ENCODE data around the gene FGD2. TPM values are rescaled to one million over a fixed set of nuclear protein-coding genes. Genes with fewer than 3 reads are reported as not detected.

The FGD2 gene
- total RNA-seq, 1 experiment from 2014 or later: 0.13 TPM

DNA sequence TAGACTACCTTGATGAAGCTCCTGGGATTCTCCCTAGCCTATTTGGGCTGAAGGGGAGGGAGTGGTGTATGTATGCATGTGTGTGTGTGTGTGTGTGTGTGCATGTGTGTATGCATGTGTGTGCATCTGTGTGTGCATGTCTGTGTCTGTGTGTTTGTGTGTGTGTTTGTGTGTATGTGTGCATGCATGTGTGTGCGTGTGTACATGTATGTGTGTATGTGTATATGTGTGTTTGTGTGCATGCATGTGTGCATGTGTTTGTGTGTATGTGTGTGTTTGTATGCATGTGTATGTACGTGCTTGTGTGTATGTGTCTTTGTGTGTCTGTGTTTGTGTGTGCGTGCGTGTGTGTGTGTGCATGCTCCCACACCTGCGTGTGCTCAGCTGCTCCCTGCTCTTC is 15.4 kb downstream of the FGD2 start:
- Histone ChIP-seq H3K4ac (ENCODE audit: low read depth, low read length) (no peak overlapping the region), H2BK120ac (ENCODE audit: low read depth, low read length, poor library complexity, severe bottlenecking) (no peak overlapping the region), H3K9ac (ENCODE audit: extremely low read depth, insufficient read length, low read length) (no peak overlapping the region), H3K79me2 (ENCODE audit: insufficient read depth, low read length) (no peaks in the 10 kb centered on the region), H3K18ac (ENCODE audit: insufficient read length, low read depth, low read length) (peak overlapping the region; percentile 0), H3T11ph (ENCODE audit: low read length) (no peak overlapping the region), H3K9me3 (ENCODE audit: control insufficient read depth, low read depth, low read length) (no peaks in the 10 kb centered on the region), H3K23me2 (ENCODE audit: insufficient read length, low read depth, low read length, poor library complexity, severe bottlenecking) (no peaks in the 10 kb centered on the region), H3K27me3 (ENCODE audit: insufficient read depth, low read length) (no peaks in the 10 kb centered on the region), H3K23ac (ENCODE audit: insufficient read length, low read depth, low read length) (no peak overlapping the region), H2BK12ac (ENCODE audit: insufficient read length, low read depth, low read length) (no peak overlapping the region), H2AK5ac (ENCODE audit: insufficient read length, low read length) (no peak overlapping the region), H3K14ac (ENCODE audit: insufficient read depth, low read length) (no peak overlapping the region), H3K4me1 (ENCODE audit: insufficient read depth, low read length) (peaks cover 3% of the 10 kb centered on the region; the same call in 1 of the 2 replicates), H3K27ac (ENCODE audit: insufficient read length, low read depth, low read length) (no peak overlapping the region), H2BK5ac (ENCODE audit: insufficient read length, low read length) (no peak overlapping the region), H4K5ac (ENCODE audit: insufficient read length, low read depth, low read length) (no peak overlapping the region), H3K56ac (ENCODE audit: insufficient read length, low read depth, low read length) (no peak overlapping the region), H3K4me2 (ENCODE audit: insufficient read depth, insufficient read length, low read length) (no peak overlapping the region), H4K20me1 (ENCODE audit: control insufficient read depth, insufficient read depth, insufficient read length) (peaks cover 3% of the 10 kb centered on the region), H2AFZ (ENCODE audit: low read length) (no peak overlapping the region), H4K8ac (replicated peaks; ENCODE audit: insufficient read length, low read depth, low read length) (no peak overlapping the region), H2BK15ac (ENCODE audit: low read depth, low read length) (no peak overlapping the region), H4K91ac (ENCODE audit: insufficient read length, low read depth, low read length) (no peak overlapping the region), H3K79me1 (ENCODE audit: insufficient read depth, low read depth, low read length, poor library complexity, severe bottlenecking) (no peaks in the 10 kb centered on the region), H2BK20ac (ENCODE audit: low read depth, low read length, poor library complexity, severe bottlenecking) (no peak overlapping the region)
- DNase-seq: no peak
- Mint-ChIP-seq H3K4me1 (peaks cover 22 to 43% of the 10 kb centered on the region in 2 experiments), H3K36me3 (ENCODE audit: insufficient read depth in 1 of 3, low read depth in 3 of 3) (no peaks in the 10 kb centered on the region), H3K4me3 (no peak overlapping the region), H3K27ac (peak overlapping the region in 1 of 3 experiments; percentile 23; a peak in 1 of 7 replicates), H3K27me3 (ENCODE audit: low read depth) (no peaks in the 10 kb centered on the region), H3K9me3 (no peaks in the 10 kb centered on the region; a peak in 1 of 5 replicates)
- TF ChIP-seq, protein P1, sequence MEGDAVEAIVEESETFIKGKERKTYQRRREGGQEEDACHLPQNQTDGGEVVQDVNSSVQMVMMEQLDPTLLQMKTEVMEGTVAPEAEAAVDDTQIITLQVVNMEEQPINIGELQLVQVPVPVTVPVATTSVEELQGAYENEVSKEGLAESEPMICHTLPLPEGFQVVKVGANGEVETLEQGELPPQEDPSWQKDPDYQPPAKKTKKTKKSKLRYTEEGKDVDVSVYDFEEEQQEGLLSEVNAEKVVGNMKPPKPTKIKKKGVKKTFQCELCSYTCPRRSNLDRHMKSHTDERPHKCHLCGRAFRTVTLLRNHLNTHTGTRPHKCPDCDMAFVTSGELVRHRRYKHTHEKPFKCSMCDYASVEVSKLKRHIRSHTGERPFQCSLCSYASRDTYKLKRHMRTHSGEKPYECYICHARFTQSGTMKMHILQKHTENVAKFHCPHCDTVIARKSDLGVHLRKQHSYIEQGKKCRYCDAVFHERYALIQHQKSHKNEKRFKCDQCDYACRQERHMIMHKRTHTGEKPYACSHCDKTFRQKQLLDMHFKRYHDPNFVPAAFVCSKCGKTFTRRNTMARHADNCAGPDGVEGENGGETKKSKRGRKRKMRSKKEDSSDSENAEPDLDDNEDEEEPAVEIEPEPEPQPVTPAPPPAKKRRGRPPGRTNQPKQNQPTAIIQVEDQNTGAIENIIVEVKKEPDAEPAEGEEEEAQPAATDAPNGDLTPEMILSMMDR (conservative IDR thresholded peaks at IDR 0.05): no peak
- no CpG with 5 or more reads among the region's 5 CpGs for WGBS (ENCODE audit: extremely low coverage, insufficient read length, low lambda C conversion rate)
